Measurements from ENCODE around the gene CACNA2D2.

CACNA2D2 gene

DNA sequence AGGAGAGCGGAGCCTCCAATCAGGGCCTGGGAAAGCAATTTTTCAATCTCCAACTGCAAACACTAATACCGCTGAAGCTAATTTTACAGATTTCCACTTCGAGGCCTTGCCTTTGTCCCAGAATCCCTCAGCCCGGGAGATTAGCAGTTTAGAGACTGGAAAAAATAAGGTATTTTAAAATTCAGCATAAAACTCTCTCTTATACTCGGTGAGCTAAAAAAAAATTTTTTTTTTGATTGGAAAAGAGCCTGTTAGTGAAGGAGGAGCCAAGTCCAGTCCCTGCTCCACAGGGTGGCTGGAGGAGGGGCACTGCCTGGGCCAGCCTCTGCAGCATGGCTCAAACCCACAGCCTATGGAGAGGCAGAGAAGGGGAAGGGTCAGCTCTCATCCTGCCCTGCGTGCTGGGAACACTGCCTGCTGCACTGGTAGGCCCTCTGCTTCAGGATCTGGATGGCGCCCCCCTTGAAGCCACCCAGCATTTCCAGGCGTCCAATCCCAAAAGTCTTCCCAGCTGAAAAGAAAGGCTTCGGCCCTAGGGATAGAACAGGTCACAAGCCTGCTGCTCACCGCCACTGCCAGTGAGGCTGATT, 48.9 kb downstream of the CACNA2D2 start:
- DNase-seq = no peak

DNA sequence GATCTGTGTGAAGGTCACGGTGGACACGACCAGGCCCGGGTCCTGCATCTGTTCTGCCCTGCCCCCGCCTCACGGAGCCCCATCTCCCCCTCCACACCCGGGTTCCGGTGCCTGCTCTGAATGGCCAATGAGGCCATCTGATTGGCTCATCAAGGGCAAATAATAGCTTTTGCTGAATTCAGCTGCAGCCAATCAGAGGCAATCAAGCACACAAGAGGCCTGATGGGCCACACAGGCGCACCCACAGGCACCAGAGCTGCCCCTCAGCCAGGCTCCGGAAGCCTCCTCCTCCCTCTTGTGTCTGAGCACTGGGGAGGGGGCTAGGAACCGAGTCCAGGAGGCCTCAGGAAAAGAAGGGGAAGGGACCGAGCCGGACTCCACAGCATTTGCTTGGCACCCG, 49.5 kb downstream of the CACNA2D2 start:
- no peak for DNase-seq

DNA sequence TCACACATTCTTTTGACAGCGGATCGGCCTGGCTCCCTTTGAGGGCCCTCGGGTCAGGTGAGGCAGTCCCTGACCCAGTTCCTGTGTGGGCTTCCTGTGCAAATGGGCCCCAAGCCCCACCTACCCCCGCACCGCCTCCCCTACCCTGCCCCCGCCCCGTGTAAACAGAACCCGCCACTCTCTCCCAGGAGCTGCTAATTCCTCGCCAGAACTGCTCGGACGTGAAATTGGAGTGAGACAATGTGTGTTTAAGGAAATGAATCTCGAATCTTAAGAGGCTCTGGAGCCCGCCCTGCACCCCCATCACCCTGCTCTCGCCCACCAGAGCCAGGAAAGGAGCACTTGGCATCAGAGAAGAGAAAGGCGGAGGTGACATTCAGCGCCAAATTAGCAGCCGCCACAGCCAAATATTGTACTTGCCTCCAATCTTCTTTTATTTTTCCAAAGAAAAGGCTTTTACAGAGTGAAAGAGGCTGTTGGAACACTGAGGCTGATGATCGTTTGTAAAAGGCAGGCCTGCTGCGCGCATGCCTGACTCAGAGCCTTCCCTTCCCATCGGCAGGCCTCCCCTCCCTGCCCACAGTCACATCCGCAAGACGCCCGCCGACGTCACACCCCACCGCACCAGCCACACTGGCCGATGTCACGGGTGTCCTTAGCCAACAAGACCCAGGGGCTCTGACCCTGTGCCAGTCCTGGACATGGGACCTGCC, 53.1 kb downstream of the CACNA2D2 start:
- DNase-seq = peak; percentile 33

DNA sequence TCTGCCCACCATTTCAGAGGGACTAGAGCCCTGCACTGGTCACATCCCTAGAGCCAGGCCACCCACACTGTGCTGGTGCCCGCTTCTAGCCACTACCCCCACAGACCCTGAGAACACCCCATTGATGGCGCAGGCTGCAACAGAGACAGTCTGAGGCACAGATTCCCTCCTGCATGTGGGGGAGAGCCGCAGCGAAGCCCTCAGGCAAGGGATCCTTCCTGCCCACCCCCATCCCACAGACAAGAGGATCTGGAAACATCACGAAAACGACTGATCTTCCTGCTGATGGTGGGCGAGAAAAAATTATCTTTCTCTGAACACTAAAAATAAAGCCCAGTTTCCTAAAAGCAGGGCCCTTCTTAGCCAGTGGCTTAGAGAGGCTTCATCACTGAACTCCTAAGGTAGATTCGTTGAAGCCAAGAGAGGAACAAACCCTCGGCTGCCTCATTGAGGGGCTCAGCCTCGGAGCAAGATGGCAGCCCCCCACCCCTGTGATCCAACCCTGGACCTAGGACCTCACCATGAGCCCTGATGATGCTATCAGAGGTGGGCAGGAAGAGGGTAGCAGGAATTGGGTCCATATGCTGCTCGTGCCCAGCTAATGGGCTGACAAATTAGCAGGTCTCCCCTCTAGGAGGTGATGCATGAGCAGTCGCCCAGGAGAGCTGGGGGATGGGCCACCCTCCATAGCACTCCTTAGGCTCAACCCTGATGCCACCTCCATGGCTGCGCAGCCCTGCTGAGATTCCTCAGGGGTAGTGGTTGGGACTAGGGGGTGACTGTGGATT, 54.5 kb downstream of the CACNA2D2 start:
- no peak for DNase-seq

DNA sequence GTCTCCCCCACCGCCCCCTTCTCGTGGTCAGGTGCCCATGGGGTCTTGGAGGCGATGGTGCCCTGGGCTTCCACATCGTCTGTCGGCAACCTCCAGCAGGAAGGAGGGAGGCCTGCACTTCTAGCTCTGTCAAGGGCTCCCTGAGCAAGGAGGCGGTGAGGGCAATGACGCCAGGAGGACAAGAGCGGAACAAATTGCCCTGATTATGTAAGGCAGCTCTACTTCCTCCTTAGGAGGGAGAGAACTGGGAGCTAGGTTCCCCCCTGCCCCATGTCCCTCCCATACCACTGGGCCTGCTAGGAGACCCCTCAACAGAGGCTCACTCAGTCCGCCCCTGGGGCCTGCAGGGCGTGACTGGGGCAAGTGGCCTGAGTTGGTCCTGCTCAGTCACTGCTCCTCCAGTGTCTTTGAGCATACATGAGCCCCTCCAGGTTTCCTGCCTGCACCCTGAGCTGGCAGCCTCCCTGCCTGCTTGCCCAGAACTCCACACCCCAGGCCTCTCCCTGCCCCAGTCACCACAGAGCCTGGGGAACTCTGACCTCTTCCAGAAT, 56.1 kb downstream of the CACNA2D2 start:
- no peak for DNase-seq

DNA sequence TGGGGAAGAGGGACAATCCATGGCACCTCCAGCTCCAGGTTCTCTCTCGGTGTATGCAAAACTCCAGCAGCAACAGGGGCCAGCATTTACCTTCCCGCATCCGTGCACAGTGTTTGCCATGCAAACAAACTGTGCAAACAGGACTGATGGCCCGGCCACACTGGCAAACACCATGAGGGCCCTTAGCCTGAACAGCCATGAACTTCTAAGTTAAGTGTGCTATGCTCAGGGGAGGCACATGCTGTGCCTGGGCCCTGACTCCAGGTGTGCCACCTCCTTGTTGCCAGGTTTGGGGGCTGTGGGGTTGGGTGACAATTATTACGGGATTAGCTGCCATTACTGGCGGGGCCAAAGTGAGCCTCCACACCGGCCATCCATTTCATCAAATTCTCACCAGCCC, 57.5 kb downstream of the CACNA2D2 start:
- DNase-seq = no peak

DNA sequence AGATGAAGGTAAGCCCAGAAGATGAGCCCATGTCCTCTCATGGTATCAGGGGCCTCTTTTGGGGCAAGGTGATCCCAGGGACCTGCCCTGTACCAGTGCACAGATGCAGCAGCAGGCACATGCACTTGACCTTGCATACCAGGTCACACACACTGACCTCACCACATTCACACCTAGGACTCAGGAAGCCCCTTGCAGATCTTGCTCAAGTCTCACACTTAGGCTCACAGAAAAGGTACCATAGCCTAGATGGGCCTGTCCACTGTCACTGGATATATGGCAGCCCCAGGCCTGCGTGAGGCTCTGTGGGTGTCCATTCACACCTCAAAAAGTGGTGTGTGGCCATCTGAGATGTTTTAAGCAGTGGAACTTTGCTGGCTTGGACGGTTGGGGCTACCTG, 58.7 kb downstream of the CACNA2D2 start:
- DNase-seq = no peak

DNA sequence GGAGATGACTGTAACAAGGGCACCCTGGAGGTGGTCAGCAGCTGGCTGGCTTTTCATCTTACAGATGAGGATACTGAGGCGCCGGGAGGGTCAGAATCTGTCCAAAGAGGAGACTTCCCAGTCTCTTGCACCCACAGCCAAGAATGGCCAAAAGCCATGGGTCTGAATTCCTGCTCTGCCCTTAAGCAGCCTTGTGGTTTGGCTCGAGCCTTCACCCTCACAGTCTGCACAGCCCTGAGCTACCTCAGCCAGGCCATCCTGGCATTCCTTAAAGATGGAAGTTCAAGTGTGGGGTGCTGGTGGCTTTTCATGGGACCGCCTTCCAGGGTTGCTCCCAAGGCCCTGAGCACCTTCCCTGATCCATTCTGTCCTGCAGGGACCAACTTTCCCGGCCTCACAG, 59.2 kb downstream of the CACNA2D2 start:
- DNase-seq = no peak

DNA sequence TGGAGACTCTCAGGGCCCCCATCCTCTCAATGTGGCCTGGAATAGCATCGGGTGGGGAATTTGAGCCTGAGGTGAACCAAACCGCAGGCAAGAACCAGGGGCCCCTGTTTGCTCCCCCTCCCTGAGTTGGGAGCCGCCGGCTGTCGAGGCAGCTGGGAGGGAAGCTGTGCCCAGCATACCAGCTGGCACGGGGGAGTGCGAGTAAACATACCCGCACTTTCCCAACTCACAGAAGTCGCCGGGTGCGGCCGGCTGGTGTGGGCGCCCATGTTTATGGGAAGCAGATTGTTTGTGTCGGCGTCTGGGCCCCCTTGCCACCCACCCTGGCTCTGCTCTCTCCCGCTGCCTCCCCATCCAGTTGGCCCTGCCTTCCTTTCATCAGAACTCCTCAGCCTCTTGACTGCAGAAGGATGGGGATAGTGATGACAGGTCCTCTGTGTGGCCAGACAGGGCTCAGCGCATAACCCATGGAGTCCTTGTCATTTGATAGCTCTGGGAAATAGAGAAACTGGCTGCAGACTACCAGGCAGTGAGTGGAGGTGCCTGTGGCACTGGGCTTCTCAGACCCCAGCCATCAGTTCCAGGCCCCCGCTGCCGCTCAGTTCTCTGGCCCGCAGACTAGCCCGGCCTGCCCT, 60.4 kb downstream of the CACNA2D2 start:
- no peak for DNase-seq

DNA sequence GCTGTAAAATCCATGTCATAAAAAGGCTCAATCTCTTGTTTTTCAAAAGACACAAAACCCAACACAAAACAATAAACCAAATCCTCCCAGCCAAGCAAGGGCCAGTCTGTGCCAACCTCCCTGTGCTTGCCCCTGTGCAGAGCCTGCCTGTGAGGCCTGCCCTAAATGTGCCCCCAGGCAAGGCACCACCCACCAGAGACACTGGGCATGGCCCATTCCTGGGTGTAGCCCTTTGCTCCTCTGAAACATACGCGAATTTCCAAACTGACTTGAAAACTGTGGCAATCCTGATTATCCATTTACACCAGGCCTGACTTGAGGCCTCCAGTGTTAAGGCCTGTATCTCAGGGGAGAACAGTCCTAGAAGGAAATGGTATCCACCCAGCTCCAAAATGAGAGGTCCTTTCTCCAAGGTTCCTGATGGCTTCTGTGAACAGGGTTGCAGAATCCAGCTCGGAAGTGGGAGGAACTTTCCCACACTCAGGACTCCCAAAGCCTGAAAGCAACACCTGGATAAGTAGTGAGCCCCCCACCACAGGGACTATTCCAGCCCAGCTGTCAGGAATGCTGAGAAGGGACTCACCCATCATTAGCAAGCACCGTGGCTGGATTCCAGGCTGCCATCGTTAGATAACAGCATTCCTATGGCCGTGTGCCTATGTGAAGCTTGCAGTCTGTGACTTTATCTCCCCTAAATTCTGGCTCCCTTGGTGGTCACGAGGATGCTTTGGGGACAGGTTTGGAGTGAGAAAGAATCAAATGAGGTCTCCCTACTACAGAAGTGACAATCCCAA, 61.8 kb downstream of the CACNA2D2 start:
- no peak for DNase-seq

DNA sequence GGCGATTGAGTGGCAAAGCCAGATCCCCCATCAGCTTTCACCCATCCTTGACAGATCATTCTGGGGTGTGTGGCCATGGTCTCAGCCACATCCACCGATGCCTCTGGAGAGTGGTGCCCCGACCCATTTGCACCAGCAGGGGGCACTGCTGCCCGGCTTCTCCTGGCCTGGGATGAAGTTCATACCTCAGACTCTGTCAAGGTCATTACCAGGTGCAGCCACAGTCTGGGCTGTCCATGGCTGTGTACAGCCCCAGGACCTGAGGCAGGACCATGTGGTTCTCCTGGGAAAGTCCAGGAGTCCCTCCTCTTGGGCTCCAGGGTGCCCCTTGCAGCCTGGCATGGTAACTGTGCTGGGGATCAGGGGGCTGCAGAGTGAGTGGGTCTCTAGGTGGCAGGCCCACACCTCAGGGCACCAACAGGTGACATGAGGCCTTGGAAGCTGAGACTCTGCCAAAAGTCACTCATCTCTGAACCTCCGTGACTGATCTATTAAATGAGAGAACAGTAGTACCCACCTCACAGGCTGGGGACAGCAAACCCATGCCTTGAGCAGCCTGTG, 67.2 kb downstream of the CACNA2D2 start:
- DNase-seq = no peak

DNA sequence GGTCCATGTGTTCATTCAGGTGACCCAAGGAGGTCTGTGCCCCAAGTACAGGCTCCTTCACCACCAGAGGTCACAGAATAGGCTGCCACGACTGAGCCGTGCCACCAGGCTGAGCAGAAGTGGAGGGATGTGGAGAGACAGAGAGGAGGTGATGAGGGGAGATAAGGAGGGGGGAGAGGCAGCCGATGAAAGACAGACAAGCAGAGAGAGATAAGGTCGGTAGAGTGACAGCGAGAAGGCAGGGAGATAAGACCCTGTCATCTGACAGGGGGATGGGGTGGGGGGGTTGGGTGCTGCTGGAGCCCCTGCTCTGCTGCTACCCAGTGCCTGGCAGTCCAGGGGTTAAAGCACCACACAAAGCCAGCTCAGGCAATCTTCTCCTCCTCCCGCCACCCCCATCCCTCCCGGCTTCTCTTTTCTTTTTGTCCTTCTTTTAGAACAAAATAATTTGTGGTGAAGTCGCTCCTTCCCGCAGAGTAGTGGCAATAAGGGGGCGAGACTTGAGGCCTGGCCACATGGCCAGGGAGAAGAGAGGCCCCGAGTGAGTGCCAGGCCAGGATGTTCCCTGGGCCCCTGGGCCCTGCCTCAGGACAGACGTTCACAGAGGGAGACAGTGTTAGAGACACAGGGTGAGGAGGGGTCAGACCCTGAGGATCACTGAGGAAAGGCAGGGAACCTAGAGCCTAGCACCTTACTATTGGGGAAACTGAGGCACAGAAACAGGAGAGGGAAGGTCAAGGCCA, 67.9 kb downstream of the CACNA2D2 start:
- DNase-seq = no peak

DNA sequence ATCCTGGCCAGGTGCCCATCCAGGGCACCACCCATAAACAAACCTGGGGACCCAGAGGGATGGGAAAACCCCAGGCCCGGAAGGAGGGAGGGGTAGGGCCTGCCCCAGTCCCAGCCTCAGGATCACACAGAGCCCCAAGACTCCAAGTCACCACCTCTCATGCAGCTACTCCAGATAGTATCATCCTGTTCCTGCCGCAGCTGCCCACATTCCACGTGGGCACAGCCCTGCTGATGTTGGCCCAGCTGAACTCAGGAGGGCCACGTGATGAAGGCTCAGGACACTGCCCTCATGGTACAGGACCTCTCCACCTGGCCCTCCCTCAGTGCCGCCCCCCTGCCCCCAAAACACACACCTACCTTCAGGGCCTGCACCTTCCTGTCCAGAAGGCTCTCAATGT, 69.5 kb downstream of the CACNA2D2 start:
- DNase-seq = no peak

DNA sequence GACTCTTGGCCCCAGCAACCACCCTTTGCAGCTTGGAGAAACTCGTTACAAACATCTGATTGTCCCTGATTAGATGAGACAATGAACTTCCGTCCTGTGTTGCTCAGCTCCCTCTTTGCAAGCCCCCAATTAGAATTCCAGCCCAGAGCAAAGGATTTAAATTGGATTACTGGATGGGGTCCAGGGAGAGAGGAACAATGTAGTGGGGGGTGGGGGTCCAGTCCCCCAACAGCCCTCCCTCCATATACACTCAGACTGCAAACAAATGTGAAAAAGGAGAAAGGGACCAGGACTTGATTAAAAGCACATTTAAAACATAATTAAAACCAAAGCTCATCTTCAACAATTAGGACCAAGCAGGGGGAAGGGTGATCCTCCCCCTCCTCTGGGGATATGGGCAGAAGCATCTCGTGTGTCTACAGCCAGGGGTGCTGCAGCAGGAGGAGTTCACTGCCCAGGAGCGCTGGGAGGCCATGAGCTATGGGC, 72.4 kb downstream of the CACNA2D2 start:
- DNase-seq = no peak

DNA sequence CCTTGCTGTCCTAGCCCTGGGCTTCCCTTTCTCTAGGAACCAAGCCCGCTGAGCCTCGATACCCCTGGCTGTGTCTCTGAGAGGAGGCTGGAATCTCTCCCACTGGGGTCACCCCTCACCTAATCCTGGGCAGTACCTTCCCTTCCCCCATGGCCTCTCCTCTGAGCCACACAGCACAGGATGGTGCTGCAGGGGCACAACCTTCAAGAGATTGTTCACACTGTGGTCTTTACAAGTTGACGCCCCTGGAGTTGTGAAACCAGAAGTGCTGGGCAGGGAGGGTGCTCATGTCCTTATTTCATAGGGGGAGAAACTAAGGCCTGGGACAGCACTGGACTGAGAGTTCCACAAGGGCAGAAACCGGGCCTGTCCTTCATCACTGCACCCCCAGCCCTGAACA, 73.2 kb downstream of the CACNA2D2 start:
- DNase-seq = no peak

DNA sequence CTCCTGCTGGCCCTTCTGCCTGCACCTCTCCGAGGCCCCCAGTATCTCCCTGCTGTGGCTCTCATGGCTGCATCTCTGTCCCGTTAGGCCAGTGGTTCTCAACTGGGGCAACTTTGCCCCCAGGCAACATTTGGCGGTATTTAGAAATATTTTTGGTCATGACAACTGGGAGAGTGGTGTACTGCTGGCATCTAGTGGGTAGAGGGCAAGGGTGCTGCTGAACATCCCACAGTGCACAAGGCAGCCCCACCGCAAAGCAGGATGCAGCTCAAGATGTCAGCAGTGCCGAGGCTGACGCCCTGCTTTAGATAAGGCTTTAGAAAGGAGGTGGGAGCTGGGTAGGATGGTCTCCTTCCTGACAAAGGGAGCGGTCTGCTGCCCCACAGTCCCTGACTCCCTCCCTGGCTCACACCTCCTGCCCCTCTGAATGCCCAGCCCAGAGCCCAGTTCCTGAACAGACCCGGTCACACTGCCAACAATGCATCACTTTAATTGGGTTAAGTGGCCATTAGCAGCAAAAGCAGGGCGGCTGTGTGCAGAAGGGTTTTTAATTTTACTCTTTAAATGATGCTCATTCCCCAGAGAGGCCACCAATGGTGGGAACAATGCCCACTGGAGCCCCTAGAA, 75.3 kb downstream of the CACNA2D2 start:
- DNase-seq = peak; percentile 10

DNA sequence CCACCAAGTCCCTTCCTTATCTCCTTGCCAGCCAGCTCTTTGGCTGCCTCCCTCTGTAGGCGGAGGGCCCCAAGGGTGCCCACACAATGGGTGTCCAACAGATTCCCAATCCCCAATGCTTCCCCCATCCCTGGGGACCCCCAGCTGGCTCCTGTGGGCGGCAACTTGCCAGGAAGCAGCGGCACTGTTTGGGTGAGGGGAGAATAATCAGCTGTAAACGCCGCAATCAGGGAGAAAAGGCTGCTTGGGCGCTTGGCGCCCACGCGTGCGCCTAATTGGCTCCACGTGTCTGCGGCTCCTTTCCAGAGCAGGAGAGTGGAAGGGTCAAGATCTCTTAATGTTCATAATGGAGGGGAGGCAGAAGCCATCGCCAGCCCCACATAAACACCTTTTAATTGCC, 76.2 kb downstream of the CACNA2D2 start:
- DNase-seq = no peak

DNA sequence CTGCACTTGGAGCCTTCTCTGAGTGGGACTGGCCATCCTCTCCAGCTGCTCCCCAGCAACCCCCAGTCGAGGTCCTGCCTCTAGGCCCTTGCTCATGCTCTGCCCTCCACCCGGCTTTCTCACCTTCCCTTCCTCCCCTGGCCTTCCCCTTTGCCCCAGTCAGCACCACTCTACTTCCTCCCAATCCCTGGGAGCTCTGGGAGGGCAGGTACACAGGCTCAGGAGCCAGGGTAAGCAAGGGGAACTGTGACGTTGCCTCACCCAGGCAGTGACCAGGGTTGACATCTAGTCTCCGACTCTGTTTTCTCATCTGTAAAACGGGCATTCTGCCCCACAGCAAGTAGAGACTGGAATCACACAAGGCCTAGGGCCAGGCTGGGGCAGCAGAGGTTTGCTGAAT, 77.5 kb downstream of the CACNA2D2 start:
- DNase-seq = no peak

DNA sequence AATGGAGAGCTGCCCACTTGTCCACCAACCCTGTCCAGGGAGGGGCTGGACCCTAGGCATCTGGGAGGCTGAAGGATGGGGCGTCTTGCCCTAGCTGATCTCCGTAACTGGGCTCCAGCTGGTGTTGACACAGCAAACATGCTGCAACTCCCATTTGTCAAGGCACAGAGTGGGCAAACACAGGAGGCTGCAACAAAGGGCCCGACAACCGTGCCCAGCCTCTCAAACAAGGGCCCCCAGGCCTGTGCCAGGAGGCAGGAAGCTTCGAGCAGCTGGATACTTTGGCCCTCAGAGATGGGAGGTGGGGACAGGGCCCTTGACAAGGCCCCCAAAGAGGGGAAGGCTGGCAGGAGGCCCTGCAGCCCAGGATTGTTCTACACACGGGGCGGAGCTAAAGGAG, 79.9 kb downstream of the CACNA2D2 start:
- DNase-seq = no peak

DNA sequence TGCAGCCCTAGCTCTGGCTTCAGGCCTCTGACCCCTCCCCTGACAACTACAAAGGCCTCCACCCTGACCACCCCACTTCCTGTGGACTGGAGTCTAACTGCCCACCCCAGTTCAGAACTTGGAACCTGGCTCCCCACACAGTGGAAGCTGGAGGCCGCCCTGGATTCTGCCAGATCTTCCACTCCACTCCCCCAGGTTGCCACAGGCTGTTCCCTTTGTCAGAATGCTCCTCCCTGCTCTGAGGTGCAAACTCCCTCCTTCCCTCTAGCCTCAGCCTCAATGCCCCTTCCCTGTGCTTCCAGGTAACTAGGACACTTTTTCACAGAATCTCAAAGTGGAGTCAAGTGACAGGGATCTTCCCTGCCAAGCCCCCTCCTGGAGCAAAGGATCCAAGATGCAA, 81.3 kb downstream of the CACNA2D2 start:
- no peak for DNase-seq
